K562 (cell line): Measurements from ENCODE around the gene LCLAT1. TPM values are rescaled to one million over a fixed set of nuclear protein-coding genes. Genes with fewer than 3 reads are reported as not detected.

Experiments used
- ATAC-seq: fragments of 200-7000 bp; cut with Tn5 transposase; 3 replicates; pipeline ENCODE4 v1.9.1; 2020; ENCODE audit warnings: moderate library complexity
- BruUV-seq: library from RNA; stranded (reverse); fragments of 400-500 nt; replicated peaks from 2 replicates; lab custom pipeline; 2021; lab: Mats Ljungman, UMichigan
- CTCF ChIA-PET: fragments of 300-600 bp; formaldehyde crosslinking; extraction: SDS; loops from one replicate; lab custom pipeline; 2021; ENCODE audit warnings: low intra/inter-chr PET ratio; lab: Yijun Ruan, JAX
- POLR2A ChIA-PET: fragments of 300-600, 350-650 bp; sonication (Branson Sonifier 250); formaldehyde crosslinking; extraction: SDS; loops from one replicate; lab custom pipeline; 2021; ENCODE audit warnings: antibody characterized with exemption, inconsistent platforms; lab: Yijun Ruan, JAX
- DNase-seq, 4 experiments: peaks; one replicate each; pipeline versions ENCODE4 v3.0.0 to v3.0.0-alpha.2; 2011 to 2018; ENCODE audit warnings: low spot score in 3 of 4, mixed read lengths in 3 of 4; ENCODE audit errors: extremely low read depth in 1 of 4
- FAIRE-seq: peaks from 2 replicates; lab custom pipeline; 2011; peaks lifted over from hg19 to GRCh38; lab: Jason Lieb, UNC
- H2AFZ ChIP-seq: 2 replicates; pipeline ENCODE4 v1.6.0; 2011; ENCODE audit warnings: low read depth, low read length, control low read depth, inconsistent platforms
- H3K27ac ChIP-seq: fragments of 200-600 bp; 3 replicates; pipeline ENCODE4 v1.8.0; 2011; ENCODE audit warnings: low read depth, mild to moderate bottlenecking, control low read depth, inconsistent platforms, low read length, moderate library complexity, mixed read lengths; ENCODE audit errors: extremely low read depth
- H3K27me3 ChIP-seq, 2 experiments: fragments of 300-600 bp in 1 of 2; 2 replicates in 1 of 2; 3 replicates in 1 of 2; pipeline versions ENCODE4 v1.6.0 to v1.8.0; 2011; ENCODE audit warnings: inconsistent platforms in 2 of 2, low read length in 2 of 2, mild to moderate bottlenecking in 1 of 2, mixed read lengths in 1 of 2, moderate library complexity in 1 of 2; ENCODE audit not compliant: control insufficient read depth in 2 of 2, insufficient read depth in 2 of 2
- H3K36me3 ChIP-seq: fragments of 300-600 bp; 3 replicates; pipeline ENCODE4 v1.8.0; 2011; ENCODE audit warnings: mild to moderate bottlenecking, low read length, inconsistent platforms; ENCODE audit not compliant: control insufficient read depth, insufficient read depth
- H3K4me1 ChIP-seq, 2 experiments: fragments of 200-600 bp in 1 of 2; replicated peaks in 1 of 2; 2 replicates in 1 of 2; 3 replicates in 1 of 2; pipeline versions ENCODE4 v1.5.1 to v1.8.0; 2011; ENCODE audit warnings: inconsistent platforms in 2 of 2, low read length in 2 of 2, mild to moderate bottlenecking in 1 of 2, mixed read lengths in 1 of 2, moderate library complexity in 1 of 2; ENCODE audit not compliant: control insufficient read depth in 2 of 2, insufficient read depth in 2 of 2
- H3K4me2 ChIP-seq: 2 replicates; pipeline ENCODE4 v1.6.1; 2011; ENCODE audit warnings: low read length, control low read depth, inconsistent platforms, mixed read lengths; ENCODE audit not compliant: insufficient read depth
- H3K4me3 ChIP-seq: fragments of 200-600 bp; sonication (generic), shearing (Covaris generic); 2 replicates; pipeline ENCODE4 v1.5.1; 2016; ENCODE audit warnings: control low read depth, inconsistent platforms
- H3K79me2 ChIP-seq: fragments of 200-600 bp; 3 replicates; pipeline ENCODE4 v1.8.0; 2011; ENCODE audit warnings: low read length, inconsistent platforms; ENCODE audit not compliant: control insufficient read depth, insufficient read depth
- H3K9ac ChIP-seq, 2 experiments: 2 replicates each; pipeline versions ENCODE4 v1.6.0 to v1.6.1; 2011; ENCODE audit warnings: low read depth in 2 of 2, low read length in 2 of 2, control low read depth in 1 of 2, inconsistent platforms in 1 of 2, mild to moderate bottlenecking in 1 of 2, mixed read lengths in 1 of 2; ENCODE audit not compliant: insufficient read depth in 1 of 2
- H3K9me1 ChIP-seq: one replicate; pipeline ENCODE4 v1.6.0; 2011; ENCODE audit warnings: inconsistent platforms, mild to moderate bottlenecking, low read length, moderate library complexity; ENCODE audit not compliant: control insufficient read depth, insufficient read depth
- H3K9me3 ChIP-seq: replicated peaks from 2 replicates; pipeline ENCODE4 v1.5.1; 2011; ENCODE audit warnings: low read depth, low read length, inconsistent platforms; ENCODE audit not compliant: control insufficient read depth, insufficient read depth
- H4K20me1 ChIP-seq: replicated peaks from 2 replicates; pipeline ENCODE4 v1.6.1; 2011; ENCODE audit warnings: low read length, inconsistent platforms, mixed read lengths; ENCODE audit not compliant: control insufficient read depth, insufficient read depth
- BCOR ChIP-seq: fragments of 450-650 bp; IDR thresholded peaks from 2 replicates; pipeline ENCODE4 v1.6.1; 2016
- CBFA2T2 ChIP-seq: fragments of 450-650 bp; conservative IDR thresholded peaks from 2 replicates; pipeline ENCODE4 v1.6.1; 2017; ENCODE audit warnings: mild to moderate bottlenecking
- CBFA2T3 ChIP-seq: fragments of 450-650 bp; IDR thresholded peaks from 2 replicates; pipeline ENCODE4 v1.6.1; 2017
- RBM15 ChIP-seq: fragments of 200-400 bp; formaldehyde crosslinking; IDR thresholded peaks from 2 replicates; pipeline ENCODE4 v1.6.1; 2018; ENCODE audit warnings: mild to moderate bottlenecking, low read length, moderate library complexity; ENCODE audit not compliant: insufficient read depth
- in situ Hi-C: fragments of 300-500 bp; cut with MboI; formaldehyde crosslinking; loops from 4 replicates; pipeline ENCODE4 v1.15.0; 2018; ENCODE audit warnings: inconsistent platforms, mixed read lengths
- intact Hi-C: fragments of 100-400 bp; cut with micrococcal nuclease; formaldehyde crosslinking; loops from 2 replicates; pipeline ENCODE4 v1.14.2; 2022
- polyA plus RNA-seq, 8 experiments: library from polyadenylated mRNA; depleted of rRNA in 4 of 8; stranded (reverse) in 5 of 8; unstranded in 3 of 8; fragments of >200 nt; fragmentation: Nextera tagmentation in 2 of 8; fragmentation: Illumina TruSeq in 1 of 8; extraction: Ambion mirVana in 2 of 8; extraction: Trizol in 1 of 8; gene quantifications; 2 replicates each; pipeline versions ENCODE4 v1.2.1 to v1.2.3, GENCODE V29; 2011 to 2014; ENCODE audit warnings: inconsistent platforms in 1 of 8, missing spikeins in 1 of 8
- total RNA-seq, 7 experiments: library from RNA; depleted of rRNA in 6 of 7; stranded (reverse); fragments of >200 nt in 6 of 7; fragmentation: Illumina TruSeq in 2 of 7; extraction: Trizol in 2 of 7; gene quantifications; 2 replicates each; pipeline versions ENCODE4 v1.2.1 to v1.2.3, GENCODE V29; 2011 to 2021; ENCODE audit warnings: low replicate concordance in 1 of 7
- TF ChIP-seq, protein P1 (sequence below), 3 experiments: IDR thresholded peaks in 2 of 3; conservative IDR thresholded peaks in 1 of 3; 2 replicates each; pipeline ENCODE4 v1.5.1; 2011 to 2012; ENCODE audit warnings: low read length in 3 of 3, mild to moderate bottlenecking in 3 of 3, control low read depth in 2 of 3, improper control_type of control experiment in 1 of 3, inconsistent platforms in 1 of 3, low read depth in 1 of 3, mixed read lengths in 1 of 3, moderate library complexity in 1 of 3; ENCODE audit not compliant: insufficient read depth in 2 of 3

Gene LCLAT1
- total and polyA plus RNA-seq, 9 of the 15 experiments (the other 6 are each of a cell fraction or from before 2014, with no cell fraction given), result 8.9 to 63.3 (median 25.4) TPM

GRCh38 chr2:30408961-30409387 is 38.1 kb upstream of the LCLAT1 start:
- CTCF ChIA-PET, result no interaction called here
- no peaks in the 10 kb centered on the region for H3K9me3 ChIP-seq
- in situ Hi-C loops, result no loop called here

More at GRCh38 chr2:30408961-30409387, 38.1 kb upstream of the LCLAT1 start:
- no peak for FAIRE-seq
- Histone ChIP-seq H3K36me3 (no peaks in the 10 kb centered on the region), H3K4me2 (no peak overlapping the region), H3K9ac (no peak overlapping the region), H3K27ac (no peak overlapping the region), H3K9me1 (no peaks in the 10 kb centered on the region), H3K4me1 (peaks cover 0 to 2% of the 10 kb centered on the region in 2 experiments; a peak in 1 of 5 replicates), H3K27me3 (peaks cover 19 to 37% of the 10 kb centered on the region in 2 experiments), H3K4me3 (no peak overlapping the region), H4K20me1 (no peaks in the 10 kb centered on the region), H3K79me2 (no peaks in the 10 kb centered on the region), H2AFZ (no peak overlapping the region)
- POLR2A ChIA-PET, result no interaction called here
- no peak for TF ChIP-seq BCOR
- TF ChIP-seq, protein P1, sequence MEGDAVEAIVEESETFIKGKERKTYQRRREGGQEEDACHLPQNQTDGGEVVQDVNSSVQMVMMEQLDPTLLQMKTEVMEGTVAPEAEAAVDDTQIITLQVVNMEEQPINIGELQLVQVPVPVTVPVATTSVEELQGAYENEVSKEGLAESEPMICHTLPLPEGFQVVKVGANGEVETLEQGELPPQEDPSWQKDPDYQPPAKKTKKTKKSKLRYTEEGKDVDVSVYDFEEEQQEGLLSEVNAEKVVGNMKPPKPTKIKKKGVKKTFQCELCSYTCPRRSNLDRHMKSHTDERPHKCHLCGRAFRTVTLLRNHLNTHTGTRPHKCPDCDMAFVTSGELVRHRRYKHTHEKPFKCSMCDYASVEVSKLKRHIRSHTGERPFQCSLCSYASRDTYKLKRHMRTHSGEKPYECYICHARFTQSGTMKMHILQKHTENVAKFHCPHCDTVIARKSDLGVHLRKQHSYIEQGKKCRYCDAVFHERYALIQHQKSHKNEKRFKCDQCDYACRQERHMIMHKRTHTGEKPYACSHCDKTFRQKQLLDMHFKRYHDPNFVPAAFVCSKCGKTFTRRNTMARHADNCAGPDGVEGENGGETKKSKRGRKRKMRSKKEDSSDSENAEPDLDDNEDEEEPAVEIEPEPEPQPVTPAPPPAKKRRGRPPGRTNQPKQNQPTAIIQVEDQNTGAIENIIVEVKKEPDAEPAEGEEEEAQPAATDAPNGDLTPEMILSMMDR (IDR thresholded peaks at IDR 0.05 in 2 of 3, conservative IDR thresholded peaks at IDR 0.05 in 1 of 3; ENCODE audit: insufficient read depth in 2 of 3, low read depth in 1 of 3, low read length in 3 of 3), result peak in 1 of 3 experiments; percentile 11; a peak in 1 of 6 replicates
- TF ChIP-seq CBFA2T2, result peak; percentile 30; the same call in 1 of the 2 replicates
- no peak for TF ChIP-seq RBM15
- peak; percentile 35; the same call in 1 of the 2 replicates for TF ChIP-seq CBFA2T3
- BruUV-seq, result no TSS peak
- intact Hi-C loops, result no loop called here
- DNase-seq, result no peak
- 0 out of 3 replicates have a peak, but pooled peaks have one; percentile 27 for ATAC-seq
